Measurements from ENCODE around the gene DIAPH1.

The DIAPH1 gene

GRCh38 chr5:141609044-141609443 lies 9.8 kb downstream of the DIAPH1 start:
- DNase-seq, result no peak

DNA sequence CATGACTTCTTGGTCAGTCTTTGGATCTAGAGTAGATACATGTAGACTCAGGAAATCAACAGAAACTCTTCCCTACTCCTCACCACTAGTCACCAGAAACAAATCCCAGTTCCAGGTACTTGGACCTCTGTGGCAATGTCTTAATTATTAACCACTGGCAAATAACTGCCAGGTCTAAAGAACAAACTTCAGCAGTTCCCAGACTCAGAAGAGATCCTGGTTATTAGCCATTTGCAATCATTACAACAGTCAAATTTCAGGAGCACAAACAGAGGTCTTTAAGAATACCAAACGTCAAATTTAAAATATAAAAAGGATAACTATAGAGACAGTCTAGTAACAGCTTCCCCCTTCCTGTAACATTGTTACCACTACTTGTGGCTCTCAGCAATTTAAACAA lies 10.2 kb downstream of the DIAPH1 start:
- no peak for DNase-seq

GRCh38 chr5:141608046-141608445 lies 10.8 kb downstream of the DIAPH1 start:
- DNase-seq, result no peak

DNA sequence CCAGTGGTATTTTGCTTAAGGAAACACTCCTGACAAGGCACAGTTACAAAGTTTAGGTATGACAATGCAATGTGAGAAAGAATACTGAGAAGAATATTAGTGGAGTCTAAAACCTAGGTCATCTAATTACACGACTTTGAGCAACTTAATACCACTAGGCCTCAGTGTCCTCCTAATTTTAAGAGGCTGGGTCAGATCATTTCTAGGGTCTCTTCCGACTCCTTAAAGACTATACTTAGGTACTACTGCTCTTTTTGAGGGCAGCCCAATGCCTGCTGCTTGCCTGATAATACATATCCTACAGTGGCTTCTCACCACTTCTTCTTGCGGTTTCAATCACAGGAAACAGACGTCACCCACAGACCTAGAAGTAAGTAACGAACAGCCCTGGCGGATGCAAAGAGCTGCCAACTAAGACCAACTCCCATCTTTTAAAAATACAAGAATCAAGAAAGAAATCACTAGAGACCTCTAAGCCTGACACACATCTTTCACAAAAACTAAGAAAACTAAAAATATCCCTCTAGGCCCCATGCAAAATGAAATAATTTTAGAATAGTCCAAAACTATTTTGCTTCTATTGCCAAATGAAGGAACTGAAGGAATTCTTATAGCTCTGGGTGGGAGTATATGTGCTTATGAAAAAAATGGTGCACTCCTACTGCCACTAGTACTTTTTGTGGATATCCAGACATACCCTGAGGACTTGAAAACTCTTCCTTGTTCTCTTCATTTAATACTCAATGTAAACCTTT lies 13.1 kb downstream of the DIAPH1 start:
- peak; percentile 62 for DNase-seq

DNA sequence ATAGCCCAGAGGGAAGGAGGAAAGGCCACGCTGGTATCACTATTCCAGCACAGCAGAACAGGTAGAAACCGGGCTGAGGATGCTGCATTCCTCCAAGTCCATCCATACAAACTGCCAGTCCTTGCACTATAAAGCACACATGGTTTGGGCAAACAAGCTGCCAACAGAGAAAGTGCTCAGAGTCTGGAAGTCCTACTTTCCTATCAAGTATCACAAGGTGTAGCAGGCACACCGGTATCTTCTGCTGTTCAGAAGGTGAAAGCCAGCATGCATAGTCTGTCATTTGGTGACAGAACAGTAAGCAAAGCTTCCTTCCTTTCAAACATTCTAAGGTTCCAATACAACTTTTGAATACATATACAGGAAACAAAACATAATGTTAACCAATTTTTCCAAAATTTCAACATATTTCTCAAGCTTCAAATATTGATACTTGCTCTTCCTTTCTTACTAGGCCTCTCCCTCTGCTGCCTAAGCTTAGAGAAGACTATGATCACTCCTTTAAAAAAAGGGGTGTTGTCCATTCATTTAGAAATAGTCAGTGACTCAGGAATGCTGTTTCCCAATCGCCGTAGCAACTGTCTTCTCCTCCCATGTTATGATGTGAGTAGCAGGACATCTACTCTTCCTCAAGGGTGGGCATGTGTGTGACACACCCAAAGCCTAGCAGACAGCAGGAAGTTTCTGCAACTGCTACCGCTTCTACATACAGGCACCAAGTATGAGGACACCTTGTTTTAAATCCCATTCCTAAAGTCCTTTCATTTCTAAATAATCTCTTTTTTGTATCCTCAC lies 14.7 kb downstream of the DIAPH1 start:
- no peak for DNase-seq

DNA sequence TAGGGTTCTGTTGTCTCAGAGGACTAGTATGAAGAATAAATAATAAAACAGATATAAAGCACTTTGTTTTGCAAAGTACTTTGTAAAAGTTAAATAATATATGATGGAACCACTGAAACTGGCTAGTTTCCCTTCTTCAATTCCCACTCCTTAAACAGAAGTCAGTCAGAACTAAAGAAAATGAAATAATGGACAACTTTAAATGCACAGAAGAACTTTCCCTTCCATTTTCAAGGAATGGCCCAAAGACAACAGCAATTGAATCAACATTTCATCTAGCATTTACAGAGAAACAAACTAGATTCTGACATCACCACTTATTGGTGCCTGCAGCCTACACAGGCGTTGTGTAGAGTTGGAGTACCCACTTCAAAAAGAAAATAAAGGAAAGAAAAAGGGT lies 16.2 kb downstream of the DIAPH1 start:
- DNase-seq, result no peak

DNA sequence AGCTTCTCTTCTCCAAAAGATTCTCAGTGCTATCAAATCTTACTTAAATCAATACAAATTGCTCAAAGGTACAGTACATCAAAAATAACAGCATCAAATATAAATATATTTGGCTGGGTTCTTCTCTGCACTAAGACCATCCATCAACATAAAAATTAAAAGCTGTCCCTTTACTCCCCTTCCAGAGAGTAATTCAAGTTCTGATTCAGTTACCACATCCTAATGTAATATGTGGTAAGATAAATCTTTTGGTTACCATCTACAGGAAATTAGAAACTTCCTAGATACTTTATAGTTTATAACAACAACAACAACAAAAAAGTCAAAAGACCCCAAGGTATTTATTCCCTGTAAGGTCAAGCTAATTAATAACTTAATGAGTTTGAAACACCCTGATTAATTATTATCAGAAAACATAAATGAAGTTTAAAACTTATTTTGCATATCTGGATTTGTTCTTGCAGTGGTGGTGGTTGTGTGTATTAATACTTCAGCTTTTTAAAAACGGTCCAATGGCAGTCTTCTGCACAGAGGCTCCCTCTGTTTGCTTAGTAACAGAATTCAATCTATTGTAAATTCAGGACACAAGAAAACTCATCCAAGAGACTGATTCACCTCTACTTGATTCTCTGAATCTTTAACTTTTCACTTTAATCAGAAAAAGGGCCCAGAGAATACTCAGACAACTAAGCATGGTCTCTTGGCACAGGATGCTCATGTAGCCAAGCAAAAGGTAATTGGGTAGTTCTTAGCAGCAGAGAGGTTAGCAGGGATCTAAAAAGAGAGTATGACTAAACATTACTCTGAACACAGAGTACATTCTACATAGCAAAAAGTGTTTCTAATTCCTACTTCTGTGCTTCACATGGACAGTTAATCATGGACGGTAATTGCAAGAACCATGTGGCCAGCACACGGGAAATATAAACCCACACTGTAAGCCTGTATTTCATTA lies 20.1 kb downstream of the DIAPH1 start:
- DNase-seq, result no peak

DNA sequence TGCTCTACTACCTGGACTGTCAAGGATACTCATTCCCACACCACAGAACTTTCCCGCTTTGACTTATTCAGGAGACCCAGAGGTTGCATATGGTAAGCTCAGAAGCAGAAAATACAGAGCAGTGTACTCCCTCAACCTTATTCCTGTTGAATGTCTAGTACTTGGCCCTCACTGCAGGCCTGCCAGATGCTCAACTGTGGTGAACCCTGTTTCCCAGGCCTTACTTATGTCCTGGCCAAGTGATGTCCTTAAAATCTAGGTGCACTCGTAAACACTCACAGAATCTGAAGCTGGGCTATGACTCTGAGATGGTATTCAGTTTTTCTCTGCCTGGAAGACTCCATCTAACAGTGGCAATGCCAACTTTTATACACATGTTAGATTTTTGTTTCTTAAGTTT lies 21.0 kb downstream of the DIAPH1 start:
- no peak for DNase-seq

GRCh38 chr5:141597394-141597793 lies 21.4 kb downstream of the DIAPH1 start:
- no peak for DNase-seq

DNA sequence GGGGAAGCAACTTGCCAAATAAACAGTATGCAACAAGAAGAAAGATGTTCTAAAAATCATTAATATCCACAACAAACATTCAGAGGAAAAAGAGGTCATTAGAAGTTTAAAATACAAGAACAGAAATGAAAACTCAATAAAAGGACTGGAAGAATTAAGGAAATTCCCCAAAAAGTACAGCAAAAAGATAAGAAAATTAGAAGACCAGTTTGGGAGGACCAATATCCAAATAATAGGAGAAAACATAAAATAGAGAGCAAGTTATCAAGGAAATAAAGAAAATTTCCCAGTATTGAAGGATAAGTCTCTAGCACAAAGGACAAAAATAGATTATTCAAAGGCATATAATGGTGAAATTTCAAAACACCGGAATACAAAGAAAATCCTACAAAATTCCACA lies 21.9 kb downstream of the DIAPH1 start:
- no peak for DNase-seq

- DNase-seq, result no peak
Observed at GRCh38 chr5:141590127-141590526, 28.7 kb downstream of the DIAPH1 start.

DNA sequence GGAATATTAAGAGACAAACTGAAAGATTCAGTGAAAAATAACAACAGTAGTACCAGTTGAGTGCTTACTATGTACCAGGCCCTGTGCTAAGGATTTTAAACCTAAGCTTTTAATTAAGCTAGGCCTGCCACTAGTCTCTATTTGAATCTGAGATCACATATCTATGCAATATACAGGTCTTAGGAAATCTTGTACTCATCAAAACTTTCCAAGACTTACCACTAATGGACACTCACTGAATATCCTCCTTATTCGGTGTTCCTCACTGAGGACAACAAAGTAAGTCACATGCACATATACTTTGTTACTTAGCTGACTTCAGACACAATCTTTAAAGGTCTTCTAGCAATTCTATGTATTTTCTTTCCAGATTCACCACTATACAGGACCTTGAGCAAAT lies 32.6 kb downstream of the DIAPH1 start:
- DNase-seq, result no peak

GRCh38 chr5:141585594-141585993 lies 33.2 kb downstream of the DIAPH1 start:
- no peak for DNase-seq

DNA sequence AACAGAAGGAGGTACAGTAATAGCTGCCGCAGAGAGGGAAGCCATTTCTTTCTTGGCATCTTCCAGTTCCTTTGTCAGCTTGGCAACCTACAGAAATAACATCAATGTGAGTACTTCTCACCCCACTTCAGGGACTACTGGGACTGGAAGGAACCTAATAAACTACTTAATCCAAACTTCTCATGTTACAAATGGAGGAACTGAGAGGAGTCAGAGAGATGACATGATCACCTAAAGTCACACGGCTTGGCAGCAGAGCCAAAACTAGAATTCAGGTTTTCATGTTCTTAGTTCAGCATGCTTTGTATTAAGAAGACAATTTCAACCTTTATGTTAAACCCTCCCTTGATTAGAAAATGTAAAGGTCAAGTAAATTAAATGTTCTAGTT lies 44.7 kb downstream of the DIAPH1 start:
- no peak for DNase-seq

- no peak for DNase-seq
Observed at GRCh38 chr5:141573489-141574121, 45.2 kb downstream of the DIAPH1 start.

DNA sequence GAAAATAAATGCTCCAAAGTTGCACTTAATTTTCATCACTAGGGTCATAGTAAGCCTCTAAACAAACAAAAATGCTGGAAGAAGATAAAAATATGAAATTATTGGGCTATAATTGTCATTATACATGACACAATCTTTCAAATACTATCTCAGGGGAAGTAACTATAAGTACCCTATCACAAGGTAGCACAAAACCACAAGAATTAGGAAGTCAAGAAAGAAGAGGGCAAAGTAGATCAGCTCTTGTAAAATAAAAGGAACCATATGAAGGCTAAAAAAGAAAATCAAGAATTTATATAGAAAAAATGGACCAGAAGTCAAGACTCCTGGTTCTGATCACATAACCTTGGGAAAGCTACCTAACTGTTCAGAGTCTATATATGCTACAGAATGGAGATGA lies 48.1 kb downstream of the DIAPH1 start:
- DNase-seq, result no peak

GRCh38 chr5:141567513-141568117 lies 51.2 kb downstream of the DIAPH1 start:
- no peak for DNase-seq

GRCh38 chr5:141565826-141566570 lies 52.8 kb downstream of the DIAPH1 start:
- DNase-seq, result no peak

GRCh38 chr5:141564216-141564692 lies 54.5 kb downstream of the DIAPH1 start:
- peak; percentile 55 for DNase-seq

DNA sequence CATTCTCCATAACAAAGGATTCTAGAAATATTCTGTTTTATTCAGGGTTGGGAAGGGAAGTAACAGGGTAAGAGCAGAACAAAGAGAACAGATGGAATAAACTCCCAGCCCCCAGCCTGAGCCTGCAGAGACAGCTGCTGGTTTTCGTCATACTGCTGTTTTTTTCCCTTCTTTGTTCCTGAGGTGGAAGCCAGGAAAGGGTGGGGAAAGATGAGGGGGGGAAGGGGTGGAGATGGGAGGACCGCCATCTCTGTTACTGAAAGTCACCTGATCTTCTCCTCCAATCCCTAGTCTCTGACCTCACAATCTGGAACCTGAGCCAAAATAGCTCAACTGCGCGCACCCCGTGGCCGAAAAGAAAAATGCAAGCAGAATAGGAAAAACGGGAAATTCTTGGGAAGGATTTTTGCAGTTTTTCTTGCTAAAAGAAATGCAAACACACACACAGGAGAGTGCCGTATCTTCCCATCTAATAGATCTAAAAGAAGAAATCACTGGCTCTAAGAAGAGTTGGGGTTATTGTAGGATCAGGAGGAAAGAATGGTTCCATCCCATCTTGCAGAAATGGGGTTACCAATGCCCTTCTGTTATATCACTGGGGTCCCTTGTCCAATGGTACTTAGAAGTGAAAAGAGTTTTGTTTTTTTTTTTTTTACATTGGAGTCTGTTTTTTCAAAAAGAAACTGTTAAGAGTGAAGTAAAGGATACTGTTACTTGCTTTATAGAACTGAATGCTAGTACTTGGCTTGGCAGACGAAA lies 57.9 kb downstream of the DIAPH1 start:
- no peak for DNase-seq

- no peak for DNase-seq
Observed at GRCh38 chr5:141560151-141560550, 58.6 kb downstream of the DIAPH1 start.
